ENCODE results near the gene ELAVL2. TPM values are rescaled to one million over a fixed set of nuclear protein-coding genes. Genes with fewer than 3 reads are reported as not detected.

Gene ELAVL2
- total and polyA plus RNA-seq, 2 of the 4 experiments (the other 2 are of a cell fraction), result 0.36 TPM; not detected in 1

GRCh38 chr9:23736293-23736692 is 89.7 kb downstream of the ELAVL2 start:
- DNase-seq, result no peak
- Histone ChIP-seq H2BK20ac (ENCODE audit: low read depth, low read length) (no peak overlapping the region), H4K20me1 (ENCODE audit: insufficient read depth, low read length) (no peaks in the 10 kb centered on the region), H3K9ac (ENCODE audit: low read depth, low read length) (no peak overlapping the region), H4K8ac (ENCODE audit: low read depth in 2 of 2, low read length in 2 of 2) (no peak overlapping the region), H2AK5ac (ENCODE audit: low read depth, low read length) (no peak overlapping the region), H3K27ac (ENCODE audit: insufficient read depth, low read length) (no peak overlapping the region), H3K23ac (ENCODE audit: low read depth, low read length) (no peak overlapping the region), H2BK5ac (ENCODE audit: low read depth, low read length, poor library complexity, severe bottlenecking) (no peak overlapping the region), H2BK15ac (ENCODE audit: low read depth, low read length) (no peak overlapping the region), H3K4me1 (ENCODE audit: control insufficient read depth, insufficient read depth, low read length) (no peaks in the 10 kb centered on the region), H3K56ac (ENCODE audit: extremely low read depth, insufficient read depth, low read length) (no peak overlapping the region), H4K5ac (ENCODE audit: low read depth, low read length) (no peak overlapping the region), H3K4me3 (ENCODE audit: insufficient read depth, low read depth, low read length) (no peak overlapping the region), H2AFZ (replicated peaks; ENCODE audit: low read length, poor library complexity) (no peak overlapping the region), H4K91ac (ENCODE audit: insufficient read depth, low read depth, low read length) (no peak overlapping the region), H3K4ac (ENCODE audit: low read depth, low read length) (no peak overlapping the region), H3K14ac (replicated peaks; ENCODE audit: low read depth, low read length) (no peak overlapping the region), H3K9me1 (ENCODE audit: insufficient read depth, low read length) (no peaks in the 10 kb centered on the region), H3K36me3 (ENCODE audit: control insufficient read depth, insufficient read depth, low read length) (no peaks in the 10 kb centered on the region), H3K79me1 (ENCODE audit: low read depth in 1 of 2, low read length in 2 of 2) (no peaks in the 10 kb centered on the region), H3K18ac (ENCODE audit: low read depth, low read length) (no peak overlapping the region), H2BK120ac (ENCODE audit: low read depth, low read length) (no peak overlapping the region), H2AK9ac (replicated peaks; ENCODE audit: low read depth, low read length, poor library complexity) (no peak overlapping the region), H3K9me3 (ENCODE audit: control insufficient read depth, insufficient read depth, low read length) (peaks cover 8% of the 10 kb centered on the region), H3K27me3 (ENCODE audit: control insufficient read depth, insufficient read depth, low read length) (no peaks in the 10 kb centered on the region), H3K4me2 (ENCODE audit: low read depth, low read length) (no peak overlapping the region)
- no peak for ATAC-seq (ENCODE audit: low read depth)
- in situ Hi-C loops (cut with MboI; ENCODE audit: low sequenced_read_pairs), result no loop called here
- no TSS peak for BruUV-seq (replicated peaks)
- 63% methylated on average over 5 of the region's 5 CpGs; no CpG with 5 or more reads in 1 of the 2 experiments for WGBS, 2 experiments (ENCODE audit: extremely low coverage in 2 of 2, insufficient read length in 1 of 2)
- TF ChIP-seq, protein P1, sequence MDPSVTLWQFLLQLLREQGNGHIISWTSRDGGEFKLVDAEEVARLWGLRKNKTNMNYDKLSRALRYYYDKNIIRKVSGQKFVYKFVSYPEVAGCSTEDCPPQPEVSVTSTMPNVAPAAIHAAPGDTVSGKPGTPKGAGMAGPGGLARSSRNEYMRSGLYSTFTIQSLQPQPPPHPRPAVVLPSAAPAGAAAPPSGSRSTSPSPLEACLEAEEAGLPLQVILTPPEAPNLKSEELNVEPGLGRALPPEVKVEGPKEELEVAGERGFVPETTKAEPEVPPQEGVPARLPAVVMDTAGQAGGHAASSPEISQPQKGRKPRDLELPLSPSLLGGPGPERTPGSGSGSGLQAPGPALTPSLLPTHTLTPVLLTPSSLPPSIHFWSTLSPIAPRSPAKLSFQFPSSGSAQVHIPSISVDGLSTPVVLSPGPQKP (IDR thresholded peaks at IDR 0.05; ENCODE audit: borderline replicate concordance, low read depth, low read length), result no peak
- POLR2A ChIA-PET (ENCODE audit: unreplicated experiment), result no interaction called here
- CTCF ChIA-PET, result no interaction called here
- intact Hi-C loops (cut with micrococcal nuclease), result no loop called here
- dilution Hi-C loops (cut with HindIII; ENCODE audit: low sequenced_read_pairs, unreplicated experiment), result no loop called here
